Astrocyte of the spinal cord (primary cell): ENCODE results near the gene IL27RA.
"Not testable (repeated sequence)": the region's sequence is repeated elsewhere in the genome, so short reads cannot be mapped to it uniquely, and the experiment has no call there.

ENCODE experiments used
- DNase-seq: peaks from one replicate; pipeline ENCODE4 v3.0.0; 2011; ENCODE audit warnings: low read depth, low spot score
- H3K4me3 ChIP-seq: 2 replicates; pipeline ENCODE4 v1.5.1; 2011; ENCODE audit warnings: low read depth, mild to moderate bottlenecking, low read length, moderate library complexity
- in situ Hi-C: cut with HindIII; loops from 2 replicates; pipeline ENCODE4 v1.10.0; 2017; ENCODE audit warnings: low sequenced_read_pairs
- TF ChIP-seq, protein P1 (sequence below): IDR thresholded peaks from 2 replicates; pipeline ENCODE4 v1.5.1; 2012; ENCODE audit warnings: low read depth, mild to moderate bottlenecking, low read length, inconsistent platforms

IL27RA gene

DNA sequence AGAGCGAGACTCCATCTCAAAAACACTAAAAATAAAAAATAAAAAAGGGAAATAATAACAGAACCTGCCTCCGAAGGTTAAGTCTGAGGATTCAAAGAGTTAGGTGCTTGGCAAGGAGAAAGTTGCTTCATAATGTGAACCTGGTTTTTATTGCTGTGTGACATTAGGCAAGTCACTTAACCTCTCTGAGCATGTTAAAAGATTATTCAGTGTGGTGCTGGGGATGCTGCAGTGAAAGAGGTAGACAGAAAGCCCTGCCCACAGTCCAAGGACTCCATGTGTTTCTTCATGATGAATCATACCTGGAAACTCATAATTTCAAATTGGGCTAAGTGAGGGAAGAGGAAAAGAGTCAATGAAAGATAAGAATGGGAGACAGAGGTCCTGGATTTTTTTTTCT lies 2.4 kb downstream of the IL27RA start:
- in situ Hi-C loops, result no loop called here
- no peak overlapping the region for H3K4me3 ChIP-seq
- no peak for DNase-seq
- TF ChIP-seq, protein P1, sequence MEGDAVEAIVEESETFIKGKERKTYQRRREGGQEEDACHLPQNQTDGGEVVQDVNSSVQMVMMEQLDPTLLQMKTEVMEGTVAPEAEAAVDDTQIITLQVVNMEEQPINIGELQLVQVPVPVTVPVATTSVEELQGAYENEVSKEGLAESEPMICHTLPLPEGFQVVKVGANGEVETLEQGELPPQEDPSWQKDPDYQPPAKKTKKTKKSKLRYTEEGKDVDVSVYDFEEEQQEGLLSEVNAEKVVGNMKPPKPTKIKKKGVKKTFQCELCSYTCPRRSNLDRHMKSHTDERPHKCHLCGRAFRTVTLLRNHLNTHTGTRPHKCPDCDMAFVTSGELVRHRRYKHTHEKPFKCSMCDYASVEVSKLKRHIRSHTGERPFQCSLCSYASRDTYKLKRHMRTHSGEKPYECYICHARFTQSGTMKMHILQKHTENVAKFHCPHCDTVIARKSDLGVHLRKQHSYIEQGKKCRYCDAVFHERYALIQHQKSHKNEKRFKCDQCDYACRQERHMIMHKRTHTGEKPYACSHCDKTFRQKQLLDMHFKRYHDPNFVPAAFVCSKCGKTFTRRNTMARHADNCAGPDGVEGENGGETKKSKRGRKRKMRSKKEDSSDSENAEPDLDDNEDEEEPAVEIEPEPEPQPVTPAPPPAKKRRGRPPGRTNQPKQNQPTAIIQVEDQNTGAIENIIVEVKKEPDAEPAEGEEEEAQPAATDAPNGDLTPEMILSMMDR, result no peak

DNA sequence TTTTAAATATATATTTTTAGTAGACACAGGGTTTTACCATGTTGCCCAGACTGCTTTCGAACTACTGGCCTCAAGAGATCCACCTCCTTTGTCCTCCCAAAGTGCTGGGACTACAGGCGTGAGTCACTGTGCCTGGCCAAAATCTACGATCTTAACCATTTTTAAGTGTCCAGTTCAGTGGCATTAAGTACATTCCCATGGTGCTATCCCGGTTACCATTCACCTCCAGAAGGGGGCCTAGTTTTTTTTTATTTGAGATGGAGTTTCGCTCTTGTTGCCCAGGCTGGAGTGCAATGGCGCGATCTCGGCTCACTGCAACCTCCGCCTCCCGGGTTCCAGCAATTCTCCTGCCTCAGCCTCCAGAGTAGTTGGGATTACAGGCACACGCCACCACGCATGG lies 3.6 kb downstream of the IL27RA start:
- DNase-seq, in situ Hi-C loops, H3K4me3 ChIP-seq: not testable (repeated sequence)
- TF ChIP-seq, protein P1, result peak; percentile 10

DNA sequence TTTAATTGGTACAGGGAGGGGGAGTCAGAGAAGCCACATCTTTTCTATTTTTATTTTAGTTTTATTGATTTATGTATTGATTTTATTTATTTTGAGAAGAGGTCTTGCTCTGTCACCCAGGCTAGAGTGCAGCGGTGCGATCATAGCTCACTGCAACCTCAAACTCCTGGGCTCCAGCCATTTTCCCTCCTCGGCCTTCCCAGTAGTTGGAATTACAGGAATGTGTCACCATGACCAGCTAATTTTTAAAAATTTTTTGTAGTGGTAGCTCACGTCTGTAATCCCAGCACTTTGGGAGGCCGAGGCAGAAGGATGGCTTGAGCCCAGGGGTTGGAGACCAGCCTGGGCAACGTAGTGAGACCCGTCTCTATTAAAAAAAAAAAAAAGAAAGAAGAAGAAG lies 4.1 kb downstream of the IL27RA start:
- no peak overlapping the region for H3K4me3 ChIP-seq
- in situ Hi-C loops, result no loop called here
- TF ChIP-seq, protein P1, result no peak
- no peak for DNase-seq

DNA sequence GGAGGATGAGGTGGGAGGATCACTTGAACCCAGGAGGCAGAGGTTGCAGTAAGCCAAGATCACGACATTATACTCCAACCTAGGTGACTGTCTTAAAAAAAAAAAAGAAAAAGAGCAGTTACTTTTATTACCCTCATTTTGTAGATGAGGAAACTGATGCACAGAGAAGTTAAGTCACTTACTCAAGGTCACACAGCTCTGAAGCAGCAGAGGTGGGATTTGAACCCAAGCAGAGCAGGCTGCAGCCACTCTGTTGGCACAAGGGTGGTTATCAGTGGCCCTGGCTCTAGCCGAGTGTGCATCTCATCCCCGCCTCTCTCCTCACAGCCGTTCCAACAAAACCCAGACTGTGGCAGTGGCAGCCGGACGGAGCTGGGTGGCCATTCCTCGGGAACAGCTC lies 7.6 kb downstream of the IL27RA start:
- no peak for DNase-seq
- in situ Hi-C loops, result no loop called here
- H3K4me3 ChIP-seq, result no peak overlapping the region
- TF ChIP-seq, protein P1, result no peak

DNA sequence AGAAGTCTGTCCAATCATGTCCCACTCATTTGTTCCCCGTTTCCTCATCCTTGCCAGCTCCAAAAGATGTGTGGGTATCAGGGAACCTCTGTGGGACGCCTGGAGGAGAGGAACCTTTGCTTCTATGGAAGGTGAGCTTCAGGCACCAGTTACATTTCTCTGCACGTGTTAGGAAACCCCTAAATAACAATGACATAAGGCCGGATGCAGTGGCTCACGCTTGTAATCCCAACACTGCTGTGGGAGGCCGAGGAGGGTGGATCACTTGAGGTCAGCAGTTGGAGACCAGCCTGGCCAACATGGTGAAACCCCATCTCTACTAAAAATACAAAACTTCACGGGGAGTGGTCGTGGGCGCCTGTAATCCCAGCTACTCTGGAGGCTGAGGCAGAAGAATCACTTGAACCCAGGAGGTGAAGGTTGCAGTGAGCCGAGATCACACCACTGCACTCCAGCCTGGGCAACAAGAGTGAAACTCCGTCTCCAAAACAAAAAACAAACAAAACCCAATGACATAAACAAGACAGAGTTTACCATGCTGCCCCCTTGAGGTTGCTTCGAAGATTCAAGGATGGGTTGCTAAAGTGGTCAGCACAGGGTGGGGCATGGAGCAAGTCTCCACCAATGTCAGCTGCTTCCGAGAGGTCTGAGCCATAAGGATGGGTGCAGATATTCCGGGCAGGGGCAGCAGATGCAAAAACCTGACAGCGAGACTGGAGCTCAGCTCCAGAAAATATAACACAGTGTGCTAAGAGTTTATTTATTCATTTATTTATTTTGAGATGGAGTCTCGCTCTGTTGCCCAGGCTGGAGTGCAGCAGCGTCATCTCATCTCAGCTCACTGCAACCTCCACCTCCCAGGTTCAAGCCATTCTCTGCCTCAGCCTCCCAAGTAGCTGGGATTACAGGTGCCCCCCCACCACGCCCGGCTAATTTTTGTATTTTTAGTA lies 11.4 kb downstream of the IL27RA start:
- TF ChIP-seq, protein P1, result peak; percentile 59
- in situ Hi-C loops, H3K4me3 ChIP-seq: not testable (repeated sequence)
- DNase-seq, result peak; percentile 53

DNA sequence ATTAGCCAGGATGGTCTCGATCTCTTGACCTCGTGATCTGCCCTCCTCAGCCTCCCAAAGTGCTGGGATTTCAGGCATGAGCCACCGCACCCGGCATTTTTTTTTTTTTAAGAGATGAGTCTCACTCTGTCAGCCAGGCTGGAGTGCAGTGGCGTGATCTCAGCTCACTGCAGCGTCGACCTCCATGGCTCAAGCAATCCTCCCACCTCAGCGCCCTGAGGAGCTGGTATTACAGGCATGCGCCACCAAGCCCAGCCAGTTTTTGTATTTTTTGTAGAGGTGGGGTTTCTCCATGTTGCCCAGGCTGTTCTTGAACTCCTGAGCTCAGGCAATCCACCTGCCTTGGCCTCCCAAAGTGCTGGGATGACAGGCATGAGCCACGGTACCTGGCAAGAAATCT lies 16.3 kb downstream of the IL27RA start:
- H3K4me3 ChIP-seq, DNase-seq, in situ Hi-C loops: not testable (repeated sequence)

DNA sequence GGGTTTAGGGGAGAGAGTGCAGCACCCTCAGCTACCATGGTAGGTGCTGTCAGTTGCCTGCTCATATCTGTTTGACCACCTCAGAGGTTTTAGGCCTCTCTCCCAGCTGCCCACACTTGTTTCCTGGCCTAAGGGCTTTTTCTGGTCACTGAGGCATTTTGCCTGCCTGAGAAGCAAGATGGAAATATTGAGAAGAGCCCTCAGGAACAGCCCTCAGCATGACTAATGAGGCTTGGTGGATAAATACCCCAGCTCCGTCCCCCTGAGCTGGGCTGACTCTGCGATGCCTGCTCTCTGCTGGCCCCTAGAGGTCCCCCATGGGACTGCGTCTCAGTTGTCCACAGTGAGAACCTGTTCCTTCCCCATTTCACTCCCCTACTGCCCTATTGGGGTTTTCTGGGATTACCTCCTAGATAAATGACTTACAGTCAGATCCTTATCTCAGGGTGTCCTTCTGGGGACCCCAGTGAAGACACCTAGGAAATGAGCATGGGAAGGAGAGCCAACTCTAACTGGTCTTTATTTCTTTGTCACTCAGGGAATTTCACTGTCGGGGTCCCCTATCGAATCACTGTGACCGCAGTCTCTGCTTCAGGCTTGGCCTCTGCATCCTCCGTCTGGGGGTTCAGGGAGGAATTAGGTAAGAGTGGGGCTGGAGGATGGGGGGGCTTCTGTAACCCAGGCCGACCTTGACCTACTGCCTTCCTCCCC lies 17.0 kb downstream of the IL27RA start:
- TF ChIP-seq, protein P1, result peak; percentile 95
- DNase-seq, result no peak
- H3K4me3 ChIP-seq, result no peak overlapping the region
- in situ Hi-C loops, result no loop called here
